HEK293T (cell line): ENCODE results near the gene THRB.

ENCODE experiments used
- CTCF ChIA-PET: fragments of 350-600 bp; formaldehyde crosslinking; extraction: SDS; loops from one replicate; lab custom pipeline; 2021; ENCODE audit warnings: antibody characterized with exemption, inconsistent platforms; lab: Yijun Ruan, JAX
- POLR2A ChIA-PET: fragments of 350-600 bp; formaldehyde crosslinking; extraction: SDS; loops from one replicate; lab custom pipeline; 2020; ENCODE audit warnings: antibody characterized with exemption, inconsistent platforms; lab: Yijun Ruan, JAX
- DNase-seq: peaks from one replicate; pipeline ENCODE4 v3.0.0; 2012; ENCODE audit warnings: mixed read lengths; ENCODE audit errors: extremely low spot score
- ARNT ChIP-seq: fragments of 450-650 bp; IDR thresholded peaks from 2 replicates; pipeline ENCODE4 v1.6.1; 2017; ENCODE audit warnings: mild to moderate bottlenecking
- BHLHE40 ChIP-seq: fragments of 450-650 bp; IDR thresholded peaks from 2 replicates; pipeline ENCODE4 v1.6.1; 2016; ENCODE audit warnings: mild to moderate bottlenecking, moderate library complexity, borderline replicate concordance
- CTBP1 ChIP-seq: fragments of 450-650 bp; IDR thresholded peaks from 2 replicates; pipeline ENCODE4 v1.6.1; 2016; ENCODE audit warnings: borderline replicate concordance
- ELF4 ChIP-seq: fragments of 450-650 bp; IDR thresholded peaks from 2 replicates; pipeline ENCODE4 v1.6.1; 2017; ENCODE audit warnings: antibody characterized with exemption
- FOXA1 ChIP-seq: fragments of 450-650 bp; IDR thresholded peaks from 2 replicates; pipeline ENCODE4 v1.6.1; 2016; ENCODE audit warnings: mild to moderate bottlenecking
- FOXK2 ChIP-seq: fragments of 450-650 bp; IDR thresholded peaks from 2 replicates; pipeline ENCODE4 v1.6.1; 2016; ENCODE audit warnings: mild to moderate bottlenecking
- FOXM1 ChIP-seq: fragments of 450-650 bp; IDR thresholded peaks from 2 replicates; pipeline ENCODE4 v1.6.1; 2017; ENCODE audit warnings: mild to moderate bottlenecking, borderline replicate concordance
- HDGF ChIP-seq: fragments of 450-650 bp; IDR thresholded peaks from 2 replicates; pipeline ENCODE4 v1.6.1; 2017; ENCODE audit warnings: antibody characterized with exemption, borderline replicate concordance
- L3MBTL2 ChIP-seq: fragments of 450-650 bp; conservative IDR thresholded peaks from 2 replicates; pipeline ENCODE4 v1.6.1; 2016; ENCODE audit warnings: mild to moderate bottlenecking
- LEF1 ChIP-seq: fragments of 450-650 bp; IDR thresholded peaks from 2 replicates; pipeline ENCODE4 v1.6.1; 2017; ENCODE audit warnings: mild to moderate bottlenecking, borderline replicate concordance
- NFRKB ChIP-seq: fragments of 450-650 bp; IDR thresholded peaks from 2 replicates; pipeline ENCODE4 v1.6.1; 2016; ENCODE audit warnings: mild to moderate bottlenecking, moderate library complexity
- PKNOX1 ChIP-seq: fragments of 450-650 bp; IDR thresholded peaks from 2 replicates; pipeline ENCODE4 v1.6.1; 2016
- SP1 ChIP-seq: fragments of 450-650 bp; IDR thresholded peaks from 2 replicates; pipeline ENCODE4 v1.6.1; 2017
- SUZ12 ChIP-seq: fragments of 450-650 bp; IDR thresholded peaks from 2 replicates; pipeline ENCODE4 v1.6.1; 2016; ENCODE audit warnings: mild to moderate bottlenecking
- TARDBP ChIP-seq: fragments of 450-650 bp; IDR thresholded peaks from 2 replicates; pipeline ENCODE4 v1.6.1; 2016
- ZNF384 ChIP-seq: fragments of 450-650 bp; IDR thresholded peaks from 2 replicates; pipeline ENCODE4 v1.6.1; 2016

The THRB gene

DNA sequence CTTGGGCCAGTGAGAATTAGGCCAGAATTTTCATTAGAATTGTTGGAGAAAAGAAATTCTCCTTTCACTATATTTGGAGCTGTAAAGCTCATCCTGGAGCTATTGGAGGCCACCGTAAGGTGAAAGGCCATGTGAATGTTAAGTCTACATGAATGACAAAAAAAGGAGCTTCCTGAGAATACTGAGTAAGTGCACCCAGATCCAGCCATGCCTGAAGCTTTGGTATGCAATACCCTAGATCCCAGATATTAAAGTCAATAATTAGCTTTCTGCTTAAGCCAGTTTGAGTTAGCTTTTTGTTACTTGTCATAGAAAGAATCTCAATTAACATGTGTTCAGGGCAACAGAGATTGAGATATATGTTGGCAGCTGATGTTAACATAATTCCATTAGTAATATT, 377.1 kb downstream of the THRB start:
- ChIA-PET POLR2A (no interaction called here), CTCF (no interaction called here)
- TF ChIP-seq HDGF (no peak), TARDBP (no peak), SP1 (no peak), FOXK2 (no peak), ARNT (no peak), FOXA1 (no peak), ZNF384 (no peak), LEF1 (no peak), BHLHE40 (no peak), FOXM1 (no peak), L3MBTL2 (no peak), SUZ12 (no peak), NFRKB (no peak)
- DNase-seq = no peak

GRCh38 chr3:24111711-24112110, 382.9 kb downstream of the THRB start:
- POLR2A ChIA-PET = no interaction called here
- CTCF ChIA-PET = no interaction called here
- DNase-seq = no peak
- no peak for TF ChIP-seq SP1
- TF ChIP-seq HDGF = no peak
- no peak for TF ChIP-seq LEF1
- no peak for TF ChIP-seq BHLHE40
- TF ChIP-seq CTBP1 = no peak
- TF ChIP-seq ELF4 = no peak
- TF ChIP-seq FOXK2 = no peak
- no peak for TF ChIP-seq ARNT
- no peak for TF ChIP-seq ZNF384

- POLR2A ChIA-PET = no interaction called here
- CTCF ChIA-PET = no interaction called here
- DNase-seq = no peak
- no peak for TF ChIP-seq NFRKB
- no peak for TF ChIP-seq FOXA1
- no peak for TF ChIP-seq SP1
- TF ChIP-seq BHLHE40 = no peak
- TF ChIP-seq TARDBP = no peak
These were observed 384.6 kb downstream of the THRB start for GRCh38 chr3:24110051-24110450.

DNA sequence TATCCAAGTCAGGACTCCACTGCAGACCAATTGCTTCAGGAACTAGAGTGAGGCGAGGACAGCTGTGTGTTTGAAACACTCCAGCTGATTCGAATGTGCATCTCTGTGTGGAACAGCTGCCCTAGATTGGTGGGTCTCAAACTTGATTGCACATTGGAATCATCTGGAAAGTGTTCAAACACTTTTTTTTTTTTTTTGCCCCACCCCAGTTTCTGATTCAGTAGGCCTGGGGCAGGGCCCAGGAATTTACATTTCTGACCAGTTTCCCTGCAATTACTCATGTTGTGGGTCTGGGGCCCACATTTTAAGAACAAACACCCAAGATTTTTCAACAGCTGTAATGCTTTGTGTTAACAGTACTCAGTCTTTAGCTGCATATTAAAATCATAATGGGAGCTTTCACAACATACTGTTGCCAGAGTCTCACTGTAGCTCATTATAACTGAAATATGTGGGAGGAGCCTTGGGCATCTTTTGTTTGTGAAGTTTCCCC, 392.9 kb downstream of the THRB start:
- POLR2A ChIA-PET = no interaction called here
- CTCF ChIA-PET = interaction anchor here (1.4 kb wide), 1 partner anchor 13 kb away, joined by 6 read pairs; no protein-coding TSS in a partner anchor
- no peak for DNase-seq
- TF ChIP-seq ELF4 (no peak), FOXM1 (no peak), ARNT (no peak), SUZ12 (no peak), TARDBP (no peak), ZNF384 (no peak), LEF1 (no peak), L3MBTL2 (no peak), PKNOX1 (no peak), FOXK2 (no peak), CTBP1 (no peak), BHLHE40 (no peak), HDGF (no peak), FOXA1 (no peak), SP1 (no peak)

DNA sequence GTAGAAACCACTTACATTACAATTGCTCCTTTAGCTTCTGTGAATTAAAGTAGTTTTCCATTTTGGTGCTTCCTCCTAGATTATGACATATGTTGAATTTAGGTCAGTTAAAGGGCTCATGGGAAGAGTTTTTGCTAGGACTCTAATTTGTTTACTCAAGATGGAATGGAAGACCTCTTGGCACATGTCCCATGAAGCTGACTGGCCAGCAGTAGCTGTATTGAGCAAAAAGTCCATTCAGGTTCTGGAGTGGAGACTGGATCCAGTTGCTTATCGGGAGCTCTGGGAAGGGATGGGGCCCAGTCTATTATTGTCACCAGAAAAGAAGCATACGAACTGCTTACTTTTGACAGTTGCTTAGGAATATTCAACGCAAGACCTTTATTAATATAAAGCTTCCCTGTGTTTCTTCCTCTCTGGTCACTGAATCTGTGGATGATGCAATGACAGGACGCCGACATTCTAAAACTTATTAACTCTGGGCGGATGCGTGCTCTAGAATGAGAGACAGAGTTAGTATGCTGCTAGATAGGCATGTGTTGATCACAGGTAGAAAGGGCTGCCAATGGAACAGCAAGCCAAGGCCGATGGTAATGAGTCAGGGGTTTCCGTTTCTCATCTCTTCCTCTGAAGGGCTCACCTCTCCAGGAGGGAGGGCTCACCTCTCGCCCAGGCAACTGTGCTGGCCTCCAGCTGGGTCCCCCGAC, 393.8 kb downstream of the THRB start:
- POLR2A ChIA-PET = no interaction called here
- no peak for DNase-seq
- CTCF ChIA-PET = interaction anchor here (1.4 kb wide), 1 partner anchor 12 kb away, joined by 6 read pairs; no protein-coding TSS in a partner anchor
- TF ChIP-seq HDGF (no peak), SP1 (no peak), ARNT (no peak), NFRKB (no peak), ELF4 (no peak), SUZ12 (no peak), ZNF384 (no peak), L3MBTL2 (no peak), BHLHE40 (no peak), TARDBP (no peak), FOXA1 (no peak), FOXM1 (no peak), CTBP1 (no peak), PKNOX1 (no peak), FOXK2 (no peak)

GRCh38 chr3:24096695-24097290, 397.9 kb downstream of the THRB start:
- no peak for DNase-seq
- CTCF ChIA-PET = no interaction called here
- TF ChIP-seq ARNT (no peak), ZNF384 (no peak), FOXA1 (no peak), FOXM1 (no peak), LEF1 (no peak), ELF4 (no peak), FOXK2 (no peak), TARDBP (no peak), BHLHE40 (no peak), PKNOX1 (no peak), HDGF (no peak), SUZ12 (no peak), L3MBTL2 (no peak), NFRKB (no peak), SP1 (no peak), CTBP1 (no peak)
- POLR2A ChIA-PET = no interaction called here
